Measurements from ENCODE around the gene CES4A. TPM values are rescaled to one million over a fixed set of nuclear protein-coding genes. Genes with fewer than 3 reads are reported as not detected.

CES4A gene
- total RNA-seq, 1 donor from 2014 or later = 18.5 TPM

GRCh38 chr16:66948134-66948836, 40.1 kb upstream of the CES4A start:
- Mint-ChIP-seq H3K36me3 (no peaks in the 10 kb centered on the region), H3K9me3 (peaks cover 8% of the 10 kb centered on the region), H3K27me3 (ENCODE audit: low read depth) (peaks cover 5% of the 10 kb centered on the region), H3K4me1 (no peaks in the 10 kb centered on the region), H3K27ac (no peak overlapping the region), H3K4me3 (no peak overlapping the region)
- no peak for TF ChIP-seq CTCF (IDR thresholded peaks at IDR 0.05; ENCODE audit: unreplicated experiment)
- DNase-seq (ENCODE audit: low spot score in 2 of 2, unreplicated experiment in 2 of 2) = no peak

- Mint-ChIP-seq H3K36me3 (no peaks in the 10 kb centered on the region), H3K27me3 (ENCODE audit: low read depth) (peaks cover 5% of the 10 kb centered on the region), H3K27ac (no peak overlapping the region), H3K4me3 (no peak overlapping the region), H3K4me1 (peaks cover under 1% of the 10 kb centered on the region), H3K9me3 (peaks cover 8% of the 10 kb centered on the region)
- DNase-seq (ENCODE audit: low spot score in 2 of 2, unreplicated experiment in 2 of 2) = no peak
- no peak for TF ChIP-seq CTCF (IDR thresholded peaks at IDR 0.05; ENCODE audit: unreplicated experiment)
These were observed 39.6 kb upstream of the CES4A start for GRCh38 chr16:66948837-66949225.

GRCh38 chr16:66949472-66949871, 38.9 kb upstream of the CES4A start:
- no peak for TF ChIP-seq CTCF (IDR thresholded peaks at IDR 0.05; ENCODE audit: unreplicated experiment)
- H3K27ac Mint-ChIP-seq = no peak overlapping the region
- H3K4me1 Mint-ChIP-seq = peaks cover 2% of the 10 kb centered on the region
- no peak for DNase-seq (ENCODE audit: low spot score in 2 of 2, unreplicated experiment in 2 of 2)
- no peak overlapping the region for H3K4me3 Mint-ChIP-seq
- H3K36me3 Mint-ChIP-seq = no peaks in the 10 kb centered on the region
- peaks cover 8% of the 10 kb centered on the region for H3K9me3 Mint-ChIP-seq
- peaks cover 7% of the 10 kb centered on the region for H3K27me3 Mint-ChIP-seq (ENCODE audit: low read depth)

- Mint-ChIP-seq H3K27ac (no peak overlapping the region), H3K4me3 (no peak overlapping the region), H3K36me3 (no peaks in the 10 kb centered on the region), H3K9me3 (peaks cover 8% of the 10 kb centered on the region), H3K4me1 (peaks cover 7% of the 10 kb centered on the region), H3K27me3 (ENCODE audit: low read depth) (peaks cover 7% of the 10 kb centered on the region)
- DNase-seq (ENCODE audit: low spot score in 2 of 2, unreplicated experiment in 2 of 2) = no peak
- no peak for TF ChIP-seq CTCF (IDR thresholded peaks at IDR 0.05; ENCODE audit: unreplicated experiment)
These were observed 38.0 kb upstream of the CES4A start for GRCh38 chr16:66950437-66950836.

GRCh38 chr16:66950971-66951790, 37.2 kb upstream of the CES4A start:
- H3K27me3 Mint-ChIP-seq (ENCODE audit: low read depth) = peaks cover 7% of the 10 kb centered on the region
- H3K4me1 Mint-ChIP-seq = peaks cover 14% of the 10 kb centered on the region
- no peak for DNase-seq (ENCODE audit: low spot score in 2 of 2, unreplicated experiment in 2 of 2)
- no peaks in the 10 kb centered on the region for H3K36me3 Mint-ChIP-seq
- no peak for TF ChIP-seq CTCF (IDR thresholded peaks at IDR 0.05; ENCODE audit: unreplicated experiment)
- peaks cover 8% of the 10 kb centered on the region for H3K9me3 Mint-ChIP-seq
- no peak overlapping the region for H3K4me3 Mint-ChIP-seq
- H3K27ac Mint-ChIP-seq = no peak overlapping the region
